GM19397 (cell line): ENCODE measurements around the gene ZC3H10.

Experiments used
- ATAC-seq: cut with Tn5 transposase; IDR thresholded peaks from one replicate; pipeline ENCODE4 v1.9.1; 2021; ENCODE audit warnings: mild to moderate bottlenecking, moderate library complexity; ENCODE audit not compliant: unreplicated experiment

ZC3H10 gene

DNA sequence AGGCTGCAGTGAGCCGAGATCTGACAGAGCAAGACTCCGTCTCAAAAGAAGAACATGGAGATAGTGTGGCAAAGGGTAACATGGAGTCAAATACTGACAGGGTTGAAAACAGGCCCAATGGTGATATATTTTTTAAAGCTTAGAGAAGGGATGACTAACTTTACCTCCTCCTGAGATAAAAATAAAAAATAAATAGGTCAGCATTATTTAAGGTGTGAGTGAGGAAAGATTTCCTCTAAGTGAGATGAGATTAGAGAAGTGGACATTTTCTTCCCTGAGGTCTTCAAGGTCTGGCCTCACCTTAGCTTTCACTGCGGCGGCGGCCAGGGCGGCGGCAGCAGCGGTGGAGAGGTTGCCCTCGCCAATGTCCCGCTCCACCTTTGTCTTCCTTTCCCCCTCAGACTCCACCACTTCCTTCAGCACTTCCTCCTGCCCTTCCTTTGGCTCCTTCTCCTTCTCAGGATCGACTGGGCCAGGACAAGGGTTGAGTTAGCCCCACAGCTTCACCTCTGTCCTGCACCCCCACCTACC, 51.2 kb downstream of the ZC3H10 start:
- ATAC-seq = no peak

- no peak for ATAC-seq
These were observed 54.8 kb downstream of the ZC3H10 start for GRCh38 chr12:56172839-56173238.
